Activated T-cell treated with anti-CD3 and anti-CD28 coated beads, Interleukin-2, amount 50 U/mL, for 1 hour (primary cell): ENCODE data around the gene TMEM53.
A peak's percentile ranks its signal among the peaks of the same experiment; 100 is the strongest.

Experiments used
- DNase-seq: peaks from one replicate; pipeline ENCODE4 v3.0.0-alpha.2; 2020

Gene TMEM53

DNA sequence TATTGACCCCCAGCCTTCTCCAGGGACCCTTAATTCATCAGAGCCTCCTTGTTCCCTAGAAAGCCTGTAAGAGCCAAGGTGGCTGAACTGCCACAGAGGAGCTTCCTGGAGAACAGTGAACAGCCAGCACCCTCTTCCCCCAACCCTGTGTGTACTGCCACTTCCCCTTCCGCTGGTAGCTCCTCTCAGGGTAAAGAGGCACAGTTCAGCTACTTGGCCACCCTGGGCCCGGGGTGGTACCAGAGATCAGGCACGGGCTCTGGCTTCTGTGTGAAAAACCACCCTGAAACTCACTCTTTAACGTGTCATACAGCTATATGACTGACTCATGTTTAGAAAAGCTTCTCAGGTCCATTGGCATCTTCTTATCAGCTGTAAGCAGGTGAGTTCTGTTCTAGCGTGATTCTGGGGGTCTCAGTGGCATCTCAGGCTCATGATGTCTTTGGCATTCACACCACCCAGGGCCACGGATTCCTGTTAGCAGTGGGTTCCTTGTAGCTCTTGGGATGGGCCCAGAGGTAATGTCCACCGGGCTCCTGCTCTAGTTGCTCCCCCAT is 22.6 kb upstream of the TMEM53 start:
- DNase-seq: peak; percentile 32

DNA sequence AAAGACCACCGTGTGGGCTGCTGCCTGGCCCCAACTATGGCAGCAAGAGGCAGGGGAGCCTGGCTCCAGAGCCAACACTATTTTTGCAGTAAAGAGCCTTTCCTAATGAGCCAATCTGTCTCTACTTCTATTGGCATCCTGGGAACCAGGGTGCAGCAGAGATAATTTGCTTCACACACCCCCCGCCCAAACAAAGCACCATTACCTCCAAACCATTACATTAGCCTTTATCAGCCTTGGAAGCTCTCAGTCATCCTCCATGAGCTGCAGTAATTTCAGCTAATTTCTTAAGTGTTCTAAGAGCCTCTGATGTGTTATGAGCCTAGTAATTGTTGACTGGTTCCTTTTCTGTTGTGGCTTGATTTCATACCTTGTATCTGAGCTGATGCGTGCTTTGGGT is 21.8 kb upstream of the TMEM53 start:
- no peak for DNase-seq

DNA sequence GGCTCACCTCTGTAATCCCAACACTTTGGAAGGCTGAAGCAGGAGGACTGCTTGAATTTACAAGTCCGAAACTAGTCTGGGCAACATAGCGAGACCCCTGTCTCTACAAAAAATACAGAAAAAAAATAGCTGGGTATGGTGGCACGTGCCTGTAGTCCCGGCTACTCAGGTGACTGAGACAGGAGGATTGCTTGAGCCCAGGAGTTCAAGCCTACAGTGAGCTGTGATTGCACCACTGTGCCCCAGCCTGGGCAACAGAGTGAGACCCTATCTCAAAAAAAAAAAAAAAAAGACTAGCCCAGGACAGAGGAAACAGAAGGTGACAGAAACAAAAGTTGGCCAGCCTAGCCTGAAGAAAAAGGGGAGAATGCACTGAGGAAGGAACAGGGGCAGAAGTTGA is 21.4 kb upstream of the TMEM53 start:
- DNase-seq: no peak

DNA sequence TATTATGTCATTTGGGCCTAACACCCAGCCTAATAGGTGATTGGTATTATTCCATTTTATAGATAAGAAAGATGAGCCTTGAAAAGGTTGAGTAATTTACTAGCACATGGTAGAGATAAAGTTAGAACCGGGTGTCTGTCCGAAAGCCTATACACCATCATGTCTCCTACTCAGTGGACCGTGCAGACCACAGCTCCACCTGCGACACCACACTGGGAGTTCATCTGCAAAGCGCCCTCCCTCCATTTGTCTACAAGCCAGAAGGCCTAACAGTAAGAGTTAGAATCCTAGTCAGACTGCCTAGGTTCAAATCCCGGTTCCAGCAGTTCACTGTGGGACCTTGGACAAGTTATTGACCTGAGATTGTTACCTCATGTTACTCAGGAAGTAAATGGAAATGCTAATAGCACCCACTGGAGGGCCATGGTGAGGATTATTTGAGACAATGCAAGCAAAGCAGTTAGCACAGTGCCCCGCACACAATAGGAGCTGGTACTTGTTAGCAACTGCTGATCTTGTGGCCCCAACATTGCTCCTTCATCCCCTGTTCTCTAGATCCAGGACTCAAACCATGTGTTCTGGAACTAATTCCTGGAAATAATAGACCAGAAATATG is 20.7 kb upstream of the TMEM53 start:
- DNase-seq: no peak

- DNase-seq: no peak
Measured at GRCh38 chr1:44693900-44694299, 19.6 kb upstream of the TMEM53 start.

GRCh38 chr1:44693159-44693558 is 18.9 kb upstream of the TMEM53 start:
- no peak for DNase-seq

DNA sequence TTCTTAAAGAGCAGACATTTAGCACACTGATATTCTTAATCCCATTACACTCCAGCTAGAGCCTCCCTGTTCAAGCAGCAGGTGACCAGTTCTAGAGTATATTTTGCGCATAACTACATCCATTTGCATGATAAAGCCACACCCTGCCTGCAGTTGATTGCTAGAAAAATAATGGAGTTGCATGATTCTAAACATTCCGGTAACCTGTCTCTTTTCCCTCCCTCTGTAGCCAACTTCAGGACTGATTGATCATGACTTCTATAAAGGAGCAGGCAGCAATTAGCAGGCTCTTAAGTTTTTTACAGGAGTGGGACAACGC is 15.1 kb upstream of the TMEM53 start:
- DNase-seq: no peak

DNA sequence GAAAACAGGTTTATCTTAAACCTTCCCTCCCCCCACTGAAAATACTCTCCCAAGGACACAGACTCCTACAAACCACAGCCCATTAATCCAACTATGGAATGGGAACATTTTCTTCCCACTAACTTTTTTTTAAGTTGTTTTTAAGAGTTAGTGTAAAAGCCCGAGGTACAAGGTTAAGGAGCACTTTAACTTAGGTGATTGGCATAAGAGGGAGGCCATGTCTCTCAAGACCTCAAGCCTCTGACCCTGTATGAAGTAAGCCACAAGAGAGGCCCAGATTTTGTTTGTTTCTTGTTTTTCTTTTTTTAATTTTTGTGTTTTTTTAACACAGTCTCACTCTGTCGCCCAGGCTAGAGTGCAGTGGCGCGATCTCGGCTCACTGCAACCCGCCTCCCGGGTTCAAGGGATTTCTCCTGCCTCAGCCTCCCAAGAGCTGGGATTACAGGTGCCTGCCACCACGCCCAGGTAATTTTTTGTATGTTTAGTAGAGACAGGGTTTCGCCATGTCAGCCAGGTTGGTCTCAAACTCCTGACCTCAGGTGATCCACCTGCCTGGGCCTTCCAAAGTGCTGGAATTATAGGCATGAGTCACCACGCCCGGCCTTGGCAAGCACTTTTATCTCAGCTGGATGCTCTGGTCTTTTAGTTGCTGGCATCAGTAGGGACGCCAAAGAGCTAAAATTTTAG is 14.6 kb upstream of the TMEM53 start:
- no peak for DNase-seq

DNA sequence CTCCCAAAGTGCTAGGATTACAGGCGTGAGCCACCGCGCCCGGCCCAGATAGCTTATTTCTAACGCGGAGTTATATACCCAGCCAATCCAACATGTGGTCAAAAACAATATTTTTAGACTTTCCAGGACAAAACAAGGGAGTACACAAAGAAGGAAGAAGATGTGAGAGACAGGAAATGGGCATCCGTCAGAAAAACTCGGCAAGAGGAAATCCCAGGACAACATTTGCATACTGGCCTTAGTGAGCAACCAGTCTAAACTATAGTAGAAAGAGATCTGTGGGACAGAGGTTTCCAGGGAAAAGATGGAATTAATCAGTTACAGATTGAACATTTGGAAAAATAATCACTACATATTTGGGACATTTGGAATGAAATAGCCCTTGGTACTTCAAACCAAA is 11.6 kb upstream of the TMEM53 start:
- DNase-seq: no peak

DNA sequence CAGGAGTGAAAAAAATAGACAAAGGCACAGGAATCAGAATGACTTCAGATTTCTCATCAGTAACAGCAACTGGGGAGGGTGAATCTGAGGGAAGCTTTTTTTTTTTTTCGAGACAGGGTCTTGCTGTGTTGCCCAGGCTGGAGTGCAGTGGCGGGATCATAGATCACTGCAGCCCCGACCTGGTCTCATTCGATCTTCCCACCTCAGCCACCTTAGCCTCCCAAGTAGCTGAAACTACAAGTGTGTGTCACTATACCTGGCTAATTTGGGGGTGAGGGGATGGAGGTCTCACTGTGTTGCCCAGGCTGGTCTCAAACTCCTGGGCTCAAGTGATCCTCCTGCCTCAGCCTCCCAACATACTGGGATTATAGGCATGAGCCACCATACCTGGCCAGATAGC is 10.9 kb upstream of the TMEM53 start:
- DNase-seq: no peak

- no peak for DNase-seq
Measured at GRCh38 chr1:44684525-44684924, 10.2 kb upstream of the TMEM53 start.

DNA sequence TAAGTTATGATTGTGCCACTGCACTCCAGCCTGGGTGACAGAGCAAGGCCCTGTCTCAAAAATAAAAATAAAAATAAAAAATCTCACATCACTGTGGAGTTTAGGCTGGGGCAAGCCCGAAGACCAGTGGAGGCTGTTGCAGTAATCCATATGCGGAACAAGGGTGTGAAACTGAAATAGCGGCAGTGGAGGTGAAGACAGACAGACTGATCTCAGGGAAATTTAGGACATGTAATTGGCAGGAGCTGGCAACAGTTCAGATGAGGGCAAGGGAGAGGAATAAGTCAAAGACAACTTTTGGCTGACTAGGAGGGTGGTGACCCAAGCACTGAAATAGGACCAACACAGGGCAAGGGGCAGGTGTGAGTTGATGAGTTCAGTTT is 8.6 kb upstream of the TMEM53 start:
- no peak for DNase-seq

GRCh38 chr1:44681905-44682882 is 7.9 kb upstream of the TMEM53 start:
- DNase-seq: no peak

- DNase-seq: no peak
Measured at GRCh38 chr1:44679468-44679867, 5.2 kb upstream of the TMEM53 start.

GRCh38 chr1:44678626-44679025 is 4.3 kb upstream of the TMEM53 start:
- DNase-seq: no peak

- no peak for DNase-seq
Measured at GRCh38 chr1:44678120-44678519, 3.8 kb upstream of the TMEM53 start.

DNA sequence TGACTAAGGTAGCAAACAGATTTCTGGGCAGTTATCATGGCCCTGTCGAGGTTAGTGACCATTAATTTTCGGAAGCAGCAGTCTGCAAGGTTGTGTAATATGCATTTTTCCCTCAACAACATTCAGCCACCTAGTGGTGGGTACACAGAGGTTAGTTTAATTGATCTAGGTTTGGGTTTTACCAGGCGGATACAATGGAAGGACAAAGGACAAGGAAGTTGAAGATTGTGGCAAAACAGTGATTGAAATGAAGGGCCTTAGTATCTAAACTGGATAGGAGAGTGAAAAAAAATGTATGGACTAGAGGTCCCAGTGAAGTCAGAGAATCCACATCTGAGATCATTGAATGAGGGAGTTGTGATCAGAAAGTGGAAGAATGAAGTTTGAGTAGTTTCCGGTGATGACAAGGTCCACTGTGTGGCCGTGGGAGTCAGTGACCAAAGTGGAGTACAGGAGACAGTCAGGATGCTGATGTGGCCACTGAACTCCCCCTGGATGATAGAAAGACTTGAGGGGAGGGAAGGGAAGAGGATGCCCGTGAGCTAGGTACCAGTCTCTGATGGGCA is 3.0 kb upstream of the TMEM53 start:
- DNase-seq: no peak

- no peak for DNase-seq
Measured at GRCh38 chr1:44676484-44677200, 2.4 kb upstream of the TMEM53 start.

- DNase-seq: no peak
Measured at GRCh38 chr1:44675186-44675585, 905 bp upstream of the TMEM53 start.

DNA sequence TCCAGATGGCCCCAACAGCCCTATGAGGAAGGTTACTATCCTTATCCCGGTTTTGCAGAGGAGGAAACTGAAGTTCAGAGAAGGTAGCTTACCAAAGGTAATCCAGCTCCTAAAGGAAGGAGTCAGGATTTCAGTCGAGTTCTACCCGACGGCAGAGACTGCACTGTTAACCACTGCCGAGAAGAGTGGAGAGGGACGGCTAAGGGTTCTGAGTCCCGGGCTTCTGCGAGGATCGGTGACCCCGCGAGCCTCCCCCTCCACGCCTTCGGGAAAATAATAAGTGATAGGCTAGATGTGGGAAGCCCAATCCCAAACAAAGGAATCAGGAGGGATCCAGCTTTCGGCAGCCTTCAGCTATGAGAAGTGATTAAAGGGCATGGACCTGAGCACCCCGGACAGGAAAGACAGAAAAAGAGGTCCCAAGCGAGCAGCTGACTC is 587 bp downstream of the TMEM53 start:
- DNase-seq: no peak

- no peak for DNase-seq
Measured at GRCh38 chr1:44672961-44673674, 1.2 kb downstream of the TMEM53 start.
